Measurements from ENCODE around the gene HNRNPD.

- TF ChIP-seq POLR2A (IDR thresholded peaks at IDR 0.05; ENCODE audit: low read depth) (no peak), POLR2AphosphoS5 (IDR thresholded peaks at IDR 0.05) (no peak)
- TF ChIP-seq, protein P1, sequence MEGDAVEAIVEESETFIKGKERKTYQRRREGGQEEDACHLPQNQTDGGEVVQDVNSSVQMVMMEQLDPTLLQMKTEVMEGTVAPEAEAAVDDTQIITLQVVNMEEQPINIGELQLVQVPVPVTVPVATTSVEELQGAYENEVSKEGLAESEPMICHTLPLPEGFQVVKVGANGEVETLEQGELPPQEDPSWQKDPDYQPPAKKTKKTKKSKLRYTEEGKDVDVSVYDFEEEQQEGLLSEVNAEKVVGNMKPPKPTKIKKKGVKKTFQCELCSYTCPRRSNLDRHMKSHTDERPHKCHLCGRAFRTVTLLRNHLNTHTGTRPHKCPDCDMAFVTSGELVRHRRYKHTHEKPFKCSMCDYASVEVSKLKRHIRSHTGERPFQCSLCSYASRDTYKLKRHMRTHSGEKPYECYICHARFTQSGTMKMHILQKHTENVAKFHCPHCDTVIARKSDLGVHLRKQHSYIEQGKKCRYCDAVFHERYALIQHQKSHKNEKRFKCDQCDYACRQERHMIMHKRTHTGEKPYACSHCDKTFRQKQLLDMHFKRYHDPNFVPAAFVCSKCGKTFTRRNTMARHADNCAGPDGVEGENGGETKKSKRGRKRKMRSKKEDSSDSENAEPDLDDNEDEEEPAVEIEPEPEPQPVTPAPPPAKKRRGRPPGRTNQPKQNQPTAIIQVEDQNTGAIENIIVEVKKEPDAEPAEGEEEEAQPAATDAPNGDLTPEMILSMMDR (IDR thresholded peaks at IDR 0.05): no peak
These were observed 9.0 kb upstream of the HNRNPD start for GRCh38 chr4:82382751-82383150.

Data from esophagus muscularis mucosa (tissue), 3 donors.